A549 (cell line): Measurements from ENCODE around the gene IARS2. TPM values are rescaled to one million over a fixed set of nuclear protein-coding genes. Genes with fewer than 3 reads are reported as not detected.
A peak's percentile ranks its signal among the peaks of the same experiment; 100 is the strongest.

Experiments
- CBX2 ChIP-seq: fragments of 200-600 bp; sonication (generic); IDR thresholded peaks from 2 replicates; pipeline ENCODE4 v1.6.1; 2016; ENCODE audit warnings: low read depth, mild to moderate bottlenecking, borderline replicate concordance
- CHD4 ChIP-seq: fragments of 200-600 bp; sonication (generic); IDR thresholded peaks from 2 replicates; pipeline ENCODE4 v1.6.1; 2016; ENCODE audit warnings: antibody characterized with exemption, mild to moderate bottlenecking, borderline replicate concordance
- EP300 ChIP-seq, 2 experiments: fragments of >200 bp; sonication (Bioruptor Twin); formaldehyde crosslinking; IDR thresholded peaks; 2 replicates in 1 of 2; 3 replicates in 1 of 2; pipeline ENCODE4 v1.6.1; 2016 to 2017
- FOSB ChIP-seq: fragments of 250-450 bp; sonication (Bioruptor Pico); IDR thresholded peaks from 2 replicates; pipeline ENCODE4 v1.5.0; 2020; ENCODE audit warnings: mild to moderate bottlenecking, moderate library complexity
- FOSL2 ChIP-seq, 2 experiments: fragments of 450-650 bp in 1 of 2; fragments of >200 bp in 1 of 2; sonication (Bioruptor Twin) in 1 of 2; formaldehyde crosslinking; IDR thresholded peaks; 2 replicates each; pipeline versions ENCODE4 v1.5.0 to v1.6.1; 2016 to 2020; ENCODE audit warnings: mild to moderate bottlenecking in 1 of 2, moderate library complexity in 1 of 2
- FOXS1 ChIP-seq: fragments of 250-450 bp; sonication (Bioruptor Pico); IDR thresholded peaks from 2 replicates; pipeline ENCODE4 v1.5.0; 2020; ENCODE audit warnings: mild to moderate bottlenecking, moderate library complexity
- HDAC2 ChIP-seq: fragments of 200-600 bp; sonication (generic); IDR thresholded peaks from 2 replicates; pipeline ENCODE4 v1.6.1; 2016
- HEYL ChIP-seq: fragments of 250-450 bp; sonication (Bioruptor Pico); IDR thresholded peaks from 2 replicates; pipeline ENCODE4 v1.8.0; 2021; ENCODE audit warnings: mild to moderate bottlenecking, moderate library complexity
- HOXA7 ChIP-seq: fragments of 250-450 bp; sonication (Bioruptor Pico); IDR thresholded peaks from 2 replicates; pipeline ENCODE4 v1.5.0; 2020; ENCODE audit warnings: mild to moderate bottlenecking, moderate library complexity
- HOXB5 ChIP-seq: fragments of 250-450 bp; sonication (Bioruptor Pico); IDR thresholded peaks from 2 replicates; pipeline ENCODE4 v1.5.0; 2020; ENCODE audit warnings: mild to moderate bottlenecking, moderate library complexity
- JUN ChIP-seq, 2 experiments: fragments of >200 bp; sonication (Bioruptor Twin); formaldehyde crosslinking; IDR thresholded peaks; 2 replicates in 1 of 2; 3 replicates in 1 of 2; pipeline ENCODE4 v1.6.1; 2016 to 2017
- KDM1A ChIP-seq: fragments of 200-600 bp; sonication (generic); IDR thresholded peaks from 2 replicates; pipeline ENCODE4 v1.6.1; 2016; ENCODE audit warnings: low read depth, mild to moderate bottlenecking
- KDM5A ChIP-seq: fragments of 200-600 bp; sonication (generic); IDR thresholded peaks from 2 replicates; pipeline ENCODE4 v1.6.1; 2016; ENCODE audit warnings: antibody characterized with exemption, mild to moderate bottlenecking
- MAFK ChIP-seq: fragments of 450-650 bp; IDR thresholded peaks from 2 replicates; pipeline ENCODE4 v1.6.1; 2014; ENCODE audit not compliant: partially characterized antibody
- MYC ChIP-seq: IDR thresholded peaks from 2 replicates; pipeline ENCODE4 v1.6.1; 2012; ENCODE audit warnings: mild to moderate bottlenecking, inconsistent platforms, low read length, improper control_type of control experiment, borderline replicate concordance
- NFE2L2 ChIP-seq: fragments of 150-350 bp; conservative IDR thresholded peaks from 2 replicates; pipeline ENCODE4 v1.6.1; 2014; ENCODE audit warnings: low read length
- NPAS2 ChIP-seq: fragments of 250-450 bp; sonication (Bioruptor Pico); IDR thresholded peaks from 2 replicates; pipeline ENCODE4 v1.8.0; 2022; ENCODE audit warnings: mild to moderate bottlenecking, moderate library complexity, borderline replicate concordance
- PHF8 ChIP-seq: fragments of 200-600 bp; sonication (generic); IDR thresholded peaks from 2 replicates; pipeline ENCODE4 v1.6.1; 2016; ENCODE audit warnings: low read depth, mild to moderate bottlenecking, antibody characterized with exemption, moderate library complexity, borderline replicate concordance
- RAD21 ChIP-seq, 2 experiments: fragments of >200 bp in 1 of 2; sonication (Bioruptor Twin) in 1 of 2; formaldehyde crosslinking in 1 of 2; IDR thresholded peaks in 1 of 2; conservative IDR thresholded peaks in 1 of 2; 2 replicates in 1 of 2; 3 replicates in 1 of 2; pipeline ENCODE4 v1.6.1; 2012 to 2018; ENCODE audit warnings: inconsistent platforms in 1 of 2
- RNF2 ChIP-seq: fragments of 200-600 bp; sonication (generic); IDR thresholded peaks from 2 replicates; pipeline ENCODE4 v1.6.1; 2016; ENCODE audit warnings: low read depth, mild to moderate bottlenecking, antibody characterized with exemption, moderate library complexity, borderline replicate concordance
- SREBF2 ChIP-seq: fragments of 450-650 bp; IDR thresholded peaks from 2 replicates; pipeline ENCODE4 v1.6.1; 2014; ENCODE audit warnings: mild to moderate bottlenecking, moderate library complexity
- TP53 ChIP-seq: fragments of 250-450 bp; sonication (Bioruptor Pico); IDR thresholded peaks from 2 replicates; pipeline ENCODE4 v1.5.0; 2021; ENCODE audit warnings: mild to moderate bottlenecking, moderate library complexity
- ZC3H11A ChIP-seq: fragments of 450-650 bp; IDR thresholded peaks from 2 replicates; pipeline ENCODE4 v1.6.1; 2014; ENCODE audit warnings: antibody characterized with exemption, mild to moderate bottlenecking
- ZFP36 ChIP-seq: fragments of 450-650 bp; IDR thresholded peaks from 2 replicates; pipeline ENCODE4 v1.6.1; 2014; ENCODE audit warnings: borderline replicate concordance; ENCODE audit not compliant: partially characterized antibody
- polyA plus RNA-seq, 4 experiments: library from polyadenylated mRNA; depleted of rRNA in 3 of 4; stranded (reverse); fragments of >200 nt; fragmentation: RNase III in 1 of 4; extraction: RNeasy Plus Mini Kit Qiagen cat#74134 plus additional on column Dnase treatment in 1 of 4; gene quantifications; 2 replicates in 3 of 4; 3 replicates in 1 of 4; pipeline ENCODE4 v1.2.3, GENCODE V29; 2011 to 2017
- TF ChIP-seq, protein P1 (sequence below): fragments of 150-350 bp; IDR thresholded peaks from 2 replicates; pipeline ENCODE4 v1.6.1; 2014; ENCODE audit warnings: low read depth, mild to moderate bottlenecking, low read length
- TF ChIP-seq, protein P2 (sequence below): IDR thresholded peaks from 2 replicates; pipeline ENCODE4 v1.6.1; 2012
- TF ChIP-seq, protein P3 (sequence below): fragments of 450-650 bp; IDR thresholded peaks from 2 replicates; pipeline ENCODE4 v1.6.1; 2014; ENCODE audit warnings: antibody characterized with exemption
- TF ChIP-seq, protein P4 (sequence below): fragments of >200 bp; sonication (Bioruptor Twin); formaldehyde crosslinking; IDR thresholded peaks from 3 replicates; pipeline ENCODE4 v1.6.1; 2016
- TF ChIP-seq, protein P5 (sequence below): fragments of 200-600 bp; sonication (generic); IDR thresholded peaks from 2 replicates; pipeline ENCODE4 v1.6.1; 2016; ENCODE audit warnings: antibody characterized with exemption, mild to moderate bottlenecking, moderate library complexity
- TF ChIP-seq, protein P6 (sequence below): IDR thresholded peaks from 2 replicates; pipeline ENCODE4 v1.6.1; 2012; ENCODE audit warnings: low read depth, borderline replicate concordance
- TF ChIP-seq, protein P7 (sequence below): IDR thresholded peaks from 2 replicates; pipeline ENCODE4 v1.6.1; 2012

The IARS2 gene
- polyA plus RNA-seq, 2 of the 4 experiments (the other 2 are of a cell fraction) = 66.7 to 115 TPM

DNA sequence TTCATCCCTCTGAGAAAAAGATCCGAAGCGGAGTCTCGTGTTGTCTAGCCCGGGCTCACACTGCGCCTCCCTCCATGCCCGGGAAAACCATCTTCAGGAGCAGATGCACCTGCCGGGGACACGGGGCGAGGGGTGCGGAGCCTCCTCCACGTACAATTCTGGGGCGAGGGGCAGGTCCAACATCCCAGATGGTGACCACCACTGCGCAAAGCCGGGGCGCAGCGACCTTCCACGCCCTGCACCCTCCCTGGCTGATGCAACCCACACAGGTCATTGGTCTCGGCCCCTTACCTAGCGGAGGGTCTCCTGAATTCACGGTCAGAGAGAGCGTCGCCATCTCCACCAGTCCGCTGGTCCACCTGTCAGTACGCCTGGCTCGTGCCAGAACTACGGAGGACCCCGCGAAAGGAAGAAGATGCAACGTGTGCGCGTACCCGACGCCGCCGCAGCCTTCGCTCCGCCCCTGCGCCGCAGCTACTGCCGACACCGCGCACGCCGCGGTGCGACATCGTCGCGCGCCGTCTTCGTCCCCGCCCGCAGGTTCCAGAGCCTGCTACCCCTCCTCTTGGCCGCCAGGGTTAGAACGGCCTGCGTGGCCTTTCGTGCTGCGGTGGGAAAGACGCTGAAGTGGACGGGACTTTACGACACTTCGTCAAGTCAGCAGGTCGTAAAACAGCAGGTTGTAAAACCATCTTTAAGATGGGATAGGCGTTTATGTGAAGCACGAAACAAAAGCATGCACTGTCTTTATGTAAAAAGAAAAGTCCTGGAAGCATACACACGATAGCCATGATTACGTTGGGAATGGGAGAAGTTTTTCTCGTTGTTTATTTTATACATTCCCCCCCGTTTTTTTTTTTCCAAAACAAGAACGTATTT, 47.6 kb upstream of the IARS2 start, which contains the start of gene EPRS1 (continued):
- TF ChIP-seq, protein P1, sequence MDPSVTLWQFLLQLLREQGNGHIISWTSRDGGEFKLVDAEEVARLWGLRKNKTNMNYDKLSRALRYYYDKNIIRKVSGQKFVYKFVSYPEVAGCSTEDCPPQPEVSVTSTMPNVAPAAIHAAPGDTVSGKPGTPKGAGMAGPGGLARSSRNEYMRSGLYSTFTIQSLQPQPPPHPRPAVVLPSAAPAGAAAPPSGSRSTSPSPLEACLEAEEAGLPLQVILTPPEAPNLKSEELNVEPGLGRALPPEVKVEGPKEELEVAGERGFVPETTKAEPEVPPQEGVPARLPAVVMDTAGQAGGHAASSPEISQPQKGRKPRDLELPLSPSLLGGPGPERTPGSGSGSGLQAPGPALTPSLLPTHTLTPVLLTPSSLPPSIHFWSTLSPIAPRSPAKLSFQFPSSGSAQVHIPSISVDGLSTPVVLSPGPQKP = no peak
- TF ChIP-seq FOSB (CRISPR knock-in tag) (no peak), NPAS2 (CRISPR knock-in tag) (no peak), KDM1A (no peak; the same call in 1 of the 2 replicates), PHF8 (0 out of 2 replicates have a peak, but pooled peaks have one; percentile 37), ZFP36 (no peak), EP300 (IDR thresholded peaks at IDR 0.05) (no peak), HOXB5 (no peak), CBX2 (no peak), ZC3H11A (no peak), HEYL (CRISPR knock-in tag) (no peak), HDAC2 (no peak), RAD21 (conservative IDR thresholded peaks at IDR 0.05 in 1 of 2, IDR thresholded peaks at IDR 0.05 in 1 of 2) (no peak), FOXS1 (no peak), MAFK (peak; percentile 95), MYC (no peak; the same call in 1 of the 2 replicates), HOXA7 (no peak), JUN (IDR thresholded peaks at IDR 0.05) (peak; percentile 69 to 85; a peak in 4 of 5 replicates), SREBF2 (no peak), FOSL2 (IDR thresholded peaks at IDR 0.05) (no peak), FOSL2 (CRISPR knock-in tag; IDR thresholded peaks at IDR 0.05) (no peak), TP53 (CRISPR knock-in tag) (no peak), CHD4 (no peak; the same call in 1 of the 2 replicates), RNF2 (no peak), NFE2L2 (no peak), KDM5A (peak; percentile 32; the same call in 1 of the 2 replicates)
- TF ChIP-seq, protein P2, sequence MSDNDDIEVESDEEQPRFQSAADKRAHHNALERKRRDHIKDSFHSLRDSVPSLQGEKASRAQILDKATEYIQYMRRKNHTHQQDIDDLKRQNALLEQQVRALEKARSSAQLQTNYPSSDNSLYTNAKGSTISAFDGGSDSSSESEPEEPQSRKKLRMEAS = peak; percentile 92
- TF ChIP-seq, protein P3, sequence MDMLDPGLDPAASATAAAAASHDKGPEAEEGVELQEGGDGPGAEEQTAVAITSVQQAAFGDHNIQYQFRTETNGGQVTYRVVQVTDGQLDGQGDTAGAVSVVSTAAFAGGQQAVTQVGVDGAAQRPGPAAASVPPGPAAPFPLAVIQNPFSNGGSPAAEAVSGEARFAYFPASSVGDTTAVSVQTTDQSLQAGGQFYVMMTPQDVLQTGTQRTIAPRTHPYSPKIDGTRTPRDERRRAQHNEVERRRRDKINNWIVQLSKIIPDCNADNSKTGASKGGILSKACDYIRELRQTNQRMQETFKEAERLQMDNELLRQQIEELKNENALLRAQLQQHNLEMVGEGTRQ = no peak
- TF ChIP-seq, protein P4, sequence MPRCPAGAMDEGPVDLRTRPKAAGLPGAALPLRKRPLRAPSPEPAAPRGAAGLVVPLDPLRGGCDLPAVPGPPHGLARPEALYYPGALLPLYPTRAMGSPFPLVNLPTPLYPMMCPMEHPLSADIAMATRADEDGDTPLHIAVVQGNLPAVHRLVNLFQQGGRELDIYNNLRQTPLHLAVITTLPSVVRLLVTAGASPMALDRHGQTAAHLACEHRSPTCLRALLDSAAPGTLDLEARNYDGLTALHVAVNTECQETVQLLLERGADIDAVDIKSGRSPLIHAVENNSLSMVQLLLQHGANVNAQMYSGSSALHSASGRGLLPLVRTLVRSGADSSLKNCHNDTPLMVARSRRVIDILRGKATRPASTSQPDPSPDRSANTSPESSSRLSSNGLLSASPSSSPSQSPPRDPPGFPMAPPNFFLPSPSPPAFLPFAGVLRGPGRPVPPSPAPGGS = peak; percentile 76; the same call in 2 of the 3 replicates
- TF ChIP-seq, protein P5, sequence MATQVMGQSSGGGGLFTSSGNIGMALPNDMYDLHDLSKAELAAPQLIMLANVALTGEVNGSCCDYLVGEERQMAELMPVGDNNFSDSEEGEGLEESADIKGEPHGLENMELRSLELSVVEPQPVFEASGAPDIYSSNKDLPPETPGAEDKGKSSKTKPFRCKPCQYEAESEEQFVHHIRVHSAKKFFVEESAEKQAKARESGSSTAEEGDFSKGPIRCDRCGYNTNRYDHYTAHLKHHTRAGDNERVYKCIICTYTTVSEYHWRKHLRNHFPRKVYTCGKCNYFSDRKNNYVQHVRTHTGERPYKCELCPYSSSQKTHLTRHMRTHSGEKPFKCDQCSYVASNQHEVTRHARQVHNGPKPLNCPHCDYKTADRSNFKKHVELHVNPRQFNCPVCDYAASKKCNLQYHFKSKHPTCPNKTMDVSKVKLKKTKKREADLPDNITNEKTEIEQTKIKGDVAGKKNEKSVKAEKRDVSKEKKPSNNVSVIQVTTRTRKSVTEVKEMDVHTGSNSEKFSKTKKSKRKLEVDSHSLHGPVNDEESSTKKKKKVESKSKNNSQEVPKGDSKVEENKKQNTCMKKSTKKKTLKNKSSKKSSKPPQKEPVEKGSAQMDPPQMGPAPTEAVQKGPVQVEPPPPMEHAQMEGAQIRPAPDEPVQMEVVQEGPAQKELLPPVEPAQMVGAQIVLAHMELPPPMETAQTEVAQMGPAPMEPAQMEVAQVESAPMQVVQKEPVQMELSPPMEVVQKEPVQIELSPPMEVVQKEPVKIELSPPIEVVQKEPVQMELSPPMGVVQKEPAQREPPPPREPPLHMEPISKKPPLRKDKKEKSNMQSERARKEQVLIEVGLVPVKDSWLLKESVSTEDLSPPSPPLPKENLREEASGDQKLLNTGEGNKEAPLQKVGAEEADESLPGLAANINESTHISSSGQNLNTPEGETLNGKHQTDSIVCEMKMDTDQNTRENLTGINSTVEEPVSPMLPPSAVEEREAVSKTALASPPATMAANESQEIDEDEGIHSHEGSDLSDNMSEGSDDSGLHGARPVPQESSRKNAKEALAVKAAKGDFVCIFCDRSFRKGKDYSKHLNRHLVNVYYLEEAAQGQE = no peak
- TF ChIP-seq, protein P6, sequence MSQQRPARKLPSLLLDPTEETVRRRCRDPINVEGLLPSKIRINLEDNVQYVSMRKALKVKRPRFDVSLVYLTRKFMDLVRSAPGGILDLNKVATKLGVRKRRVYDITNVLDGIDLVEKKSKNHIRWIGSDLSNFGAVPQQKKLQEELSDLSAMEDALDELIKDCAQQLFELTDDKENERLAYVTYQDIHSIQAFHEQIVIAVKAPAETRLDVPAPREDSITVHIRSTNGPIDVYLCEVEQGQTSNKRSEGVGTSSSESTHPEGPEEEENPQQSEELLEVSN = peak; percentile 70; the same call in 1 of the 2 replicates
- TF ChIP-seq, protein P7, sequence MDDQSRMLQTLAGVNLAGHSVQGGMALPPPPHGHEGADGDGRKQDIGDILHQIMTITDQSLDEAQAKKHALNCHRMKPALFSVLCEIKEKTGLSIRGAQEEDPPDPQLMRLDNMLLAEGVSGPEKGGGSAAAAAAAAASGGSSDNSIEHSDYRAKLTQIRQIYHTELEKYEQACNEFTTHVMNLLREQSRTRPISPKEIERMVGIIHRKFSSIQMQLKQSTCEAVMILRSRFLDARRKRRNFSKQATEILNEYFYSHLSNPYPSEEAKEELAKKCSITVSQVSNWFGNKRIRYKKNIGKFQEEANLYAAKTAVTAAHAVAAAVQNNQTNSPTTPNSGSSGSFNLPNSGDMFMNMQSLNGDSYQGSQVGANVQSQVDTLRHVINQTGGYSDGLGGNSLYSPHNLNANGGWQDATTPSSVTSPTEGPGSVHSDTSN = no peak
